ENCODE data around the gene SLC4A2. TPM values are rescaled to one million over a fixed set of nuclear protein-coding genes. Genes with fewer than 3 reads are reported as not detected.

Gene SLC4A2
- total RNA-seq, 4 donors from 2014 or later, result 31.9 to 78.7 (median 59.7) TPM

DNA sequence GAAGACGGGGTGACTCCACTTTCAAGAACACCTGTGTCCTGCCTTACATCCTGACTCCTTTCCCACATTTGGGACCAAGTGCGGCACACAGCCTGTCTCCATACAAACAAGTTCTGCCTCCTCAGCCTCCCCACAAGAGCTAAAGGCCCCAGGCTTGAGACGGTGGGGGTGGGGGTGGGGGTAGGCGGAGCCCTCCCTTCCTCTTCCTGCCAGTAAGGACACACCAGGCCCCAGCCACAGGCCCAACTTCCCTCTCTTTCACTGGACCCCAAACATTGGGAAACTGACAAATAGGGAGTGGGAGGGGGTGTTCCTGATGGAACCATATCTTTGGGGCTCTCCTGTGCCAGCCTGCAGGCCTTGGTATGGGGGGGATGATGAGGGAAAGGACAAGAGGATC lies 6.3 kb upstream of the SLC4A2 start:
- DNase-seq (ENCODE audit: low spot score in 2 of 2), result no peak
- whole genome bisulfite sequencing, result 65% methylated on average over 4 of the region's 4 CpGs
- TF ChIP-seq, protein P1, sequence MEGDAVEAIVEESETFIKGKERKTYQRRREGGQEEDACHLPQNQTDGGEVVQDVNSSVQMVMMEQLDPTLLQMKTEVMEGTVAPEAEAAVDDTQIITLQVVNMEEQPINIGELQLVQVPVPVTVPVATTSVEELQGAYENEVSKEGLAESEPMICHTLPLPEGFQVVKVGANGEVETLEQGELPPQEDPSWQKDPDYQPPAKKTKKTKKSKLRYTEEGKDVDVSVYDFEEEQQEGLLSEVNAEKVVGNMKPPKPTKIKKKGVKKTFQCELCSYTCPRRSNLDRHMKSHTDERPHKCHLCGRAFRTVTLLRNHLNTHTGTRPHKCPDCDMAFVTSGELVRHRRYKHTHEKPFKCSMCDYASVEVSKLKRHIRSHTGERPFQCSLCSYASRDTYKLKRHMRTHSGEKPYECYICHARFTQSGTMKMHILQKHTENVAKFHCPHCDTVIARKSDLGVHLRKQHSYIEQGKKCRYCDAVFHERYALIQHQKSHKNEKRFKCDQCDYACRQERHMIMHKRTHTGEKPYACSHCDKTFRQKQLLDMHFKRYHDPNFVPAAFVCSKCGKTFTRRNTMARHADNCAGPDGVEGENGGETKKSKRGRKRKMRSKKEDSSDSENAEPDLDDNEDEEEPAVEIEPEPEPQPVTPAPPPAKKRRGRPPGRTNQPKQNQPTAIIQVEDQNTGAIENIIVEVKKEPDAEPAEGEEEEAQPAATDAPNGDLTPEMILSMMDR (IDR thresholded peaks at IDR 0.05), result no peak
- TF ChIP-seq POLR2A (IDR thresholded peaks at IDR 0.05), result no peak
- no peak for TF ChIP-seq EP300 (IDR thresholded peaks at IDR 0.05)
- TF ChIP-seq POLR2AphosphoS5 (IDR thresholded peaks at IDR 0.05), result no peak
- Histone ChIP-seq H3K9me3 (no peaks in the 10 kb centered on the region), H3K27ac (no peak overlapping the region), H3K36me3 (no peaks in the 10 kb centered on the region), H3K4me3 (no peak overlapping the region), H3K27me3 (peaks cover 9% of the 10 kb centered on the region), H3K4me1 (peaks cover 24% of the 10 kb centered on the region)

- Histone ChIP-seq H3K36me3 (no peaks in the 10 kb centered on the region), H3K4me3 (no peak overlapping the region), H3K27ac (no peak overlapping the region), H3K27me3 (peaks cover 9% of the 10 kb centered on the region), H3K4me1 (peaks cover 31% of the 10 kb centered on the region), H3K9me3 (no peaks in the 10 kb centered on the region)
- TF ChIP-seq POLR2A (IDR thresholded peaks at IDR 0.05) (no peak), POLR2AphosphoS5 (IDR thresholded peaks at IDR 0.05) (no peak), EP300 (IDR thresholded peaks at IDR 0.05) (no peak)
- TF ChIP-seq, protein P1 (IDR thresholded peaks at IDR 0.05), result no peak
- no peak for DNase-seq (ENCODE audit: low spot score in 2 of 2)
- WGBS, result 90% methylated on average over 6 of the region's 8 CpGs
These were observed 5.6 kb upstream of the SLC4A2 start for GRCh38 chr7:151053751-151054150.

DNA sequence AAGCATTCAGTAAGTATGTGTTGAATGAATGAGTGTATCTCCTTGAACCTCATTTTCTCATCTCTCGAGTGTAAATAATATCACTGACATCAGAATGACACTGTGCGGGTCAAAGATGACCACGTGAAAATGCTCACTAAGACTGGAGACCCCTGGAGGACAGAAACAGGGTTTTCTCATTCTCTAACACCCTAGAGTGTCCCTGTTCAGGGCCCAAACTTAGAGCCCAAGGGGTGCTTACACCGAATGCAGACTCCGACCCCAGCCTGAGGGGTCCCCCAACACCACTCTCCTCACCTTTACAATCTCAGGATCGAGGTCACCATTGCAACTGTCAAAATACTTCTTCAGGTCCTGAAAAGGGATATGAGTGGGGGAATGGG lies 3.1 kb upstream of the SLC4A2 start:
- Histone ChIP-seq H3K4me3 (no peak overlapping the region), H3K27me3 (no peaks in the 10 kb centered on the region), H3K36me3 (no peaks in the 10 kb centered on the region), H3K27ac (no peak overlapping the region), H3K4me1 (peaks cover 44% of the 10 kb centered on the region), H3K9me3 (no peaks in the 10 kb centered on the region)
- no peak for TF ChIP-seq POLR2AphosphoS5 (IDR thresholded peaks at IDR 0.05)
- no peak for TF ChIP-seq POLR2A (IDR thresholded peaks at IDR 0.05)
- TF ChIP-seq, protein P1 (IDR thresholded peaks at IDR 0.05), result no peak
- no peak for TF ChIP-seq EP300 (IDR thresholded peaks at IDR 0.05)
- DNase-seq (ENCODE audit: low spot score in 2 of 2), result no peak
- 95% methylated on average over 6 of the region's 6 CpGs for WGBS

DNA sequence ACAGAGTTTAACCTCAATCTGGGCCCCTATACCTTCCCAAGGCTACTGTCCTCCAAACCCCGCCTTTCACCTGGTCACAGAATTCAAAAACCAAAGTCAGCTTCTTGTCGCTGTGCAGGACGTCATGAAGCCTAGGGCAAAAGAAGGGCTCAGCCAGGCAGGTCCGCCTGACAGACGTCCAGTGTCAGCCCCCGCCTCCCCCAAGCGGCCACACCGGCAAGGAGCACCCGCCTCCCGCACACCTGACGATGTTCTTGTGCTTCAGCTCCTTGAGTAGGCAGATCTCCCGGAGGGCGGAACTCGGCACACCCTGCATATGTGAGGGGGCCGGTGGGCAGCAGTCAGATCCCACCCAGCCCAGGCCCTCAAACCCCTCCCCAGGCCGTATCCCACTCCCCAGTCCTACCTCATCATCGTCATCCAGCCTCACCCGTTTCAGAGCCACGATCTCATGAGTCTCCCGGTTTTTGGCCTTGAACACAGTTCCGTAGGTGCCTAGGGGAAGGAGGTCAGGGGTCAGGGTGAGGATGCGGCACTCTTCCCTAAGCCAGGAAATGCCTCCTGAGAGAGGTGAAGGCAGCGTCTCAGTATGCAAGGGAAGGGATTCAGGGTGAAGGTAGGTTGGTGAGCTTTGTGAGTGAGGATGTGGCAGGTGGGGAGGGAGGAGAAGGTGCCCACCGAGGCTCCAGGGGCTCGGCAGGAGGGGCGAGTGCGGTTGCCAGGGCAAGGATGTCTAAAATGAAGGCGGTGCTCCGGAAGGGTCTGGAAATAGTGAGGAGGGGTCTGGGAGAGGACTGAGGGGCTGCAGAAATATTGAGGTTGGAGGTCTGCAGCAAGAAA lies 2.5 kb upstream of the SLC4A2 start:
- H3K27ac ChIP-seq, result no peak overlapping the region
- 33% methylated on average over 25 of the region's 29 CpGs for WGBS
- peaks cover 46% of the 10 kb centered on the region for H3K4me1 ChIP-seq
- no peaks in the 10 kb centered on the region for H3K36me3 ChIP-seq
- no peaks in the 10 kb centered on the region for H3K9me3 ChIP-seq
- DNase-seq (ENCODE audit: low spot score in 2 of 2), result no peak
- H3K27me3 ChIP-seq, result no peaks in the 10 kb centered on the region
- TF ChIP-seq EP300 (IDR thresholded peaks at IDR 0.05) (no peak), POLR2AphosphoS5 (IDR thresholded peaks at IDR 0.05) (no peak), POLR2A (IDR thresholded peaks at IDR 0.05) (no peak)
- TF ChIP-seq, protein P1 (IDR thresholded peaks at IDR 0.05), result no peak
- H3K4me3 ChIP-seq, result peak overlapping the region; percentile 76

DNA sequence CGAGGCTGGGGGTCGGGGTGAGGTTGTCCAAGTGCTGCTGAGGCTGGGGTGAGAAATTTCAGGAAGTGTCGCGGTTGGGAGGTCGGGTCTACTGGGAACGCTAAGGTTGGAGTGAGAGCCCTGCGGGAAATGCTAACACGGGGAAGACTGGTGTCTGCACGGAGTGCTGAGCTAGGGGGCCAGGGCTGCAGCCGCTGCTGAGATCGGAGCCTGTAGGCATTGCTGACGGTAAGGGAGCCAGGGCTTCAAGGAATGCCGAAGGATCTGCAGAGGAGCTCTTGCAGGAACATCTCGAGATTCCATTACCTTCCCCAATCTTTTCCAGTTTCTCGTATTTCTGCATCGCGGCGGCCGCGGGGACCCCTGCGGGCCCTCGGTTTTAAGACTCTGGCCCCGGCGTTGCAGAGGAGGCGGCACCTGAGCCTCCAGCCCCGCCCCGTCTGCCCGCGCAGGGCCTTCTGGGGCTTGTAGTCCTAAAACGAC lies 1.8 kb upstream of the SLC4A2 start, which contains the start of gene CDK5:
TSS of gene CDK5 (minus strand) at position 392 of the 483 bp plus-strand sequence. CDS start at position 343, 49 bp downstream.
- 0% methylated on average over 27 of the region's 30 CpGs for WGBS
- DNase-seq (ENCODE audit: low spot score in 2 of 2), result no peak
- TF ChIP-seq, protein P1 (IDR thresholded peaks at IDR 0.05), result no peak
- TF ChIP-seq EP300 (IDR thresholded peaks at IDR 0.05) (no peak), POLR2AphosphoS5 (IDR thresholded peaks at IDR 0.05) (no peak), POLR2A (IDR thresholded peaks at IDR 0.05) (no peak)
- peaks cover 2% of the 10 kb centered on the region for H3K36me3 ChIP-seq
- no peaks in the 10 kb centered on the region for H3K27me3 ChIP-seq
- no peaks in the 10 kb centered on the region for H3K9me3 ChIP-seq
- peak within 1 kb of the TSS; percentile 92 for H3K27ac ChIP-seq
- H3K4me3 ChIP-seq, result peak within 1 kb of the TSS; percentile 76
- H3K4me1 ChIP-seq, result peaks cover 52% of the 10 kb centered on the region
